HG02870 (cell line): ENCODE measurements around the gene PRKCE.
"Not testable (repeated sequence)": the region's sequence is repeated elsewhere in the genome, so short reads cannot be mapped to it uniquely, and the experiment has no call there.

Experiments
- ATAC-seq: cut with Tn5 transposase; IDR thresholded peaks from one replicate; pipeline ENCODE4 v1.9.1; 2021; ENCODE audit warnings: mild to moderate bottlenecking, moderate library complexity; ENCODE audit not compliant: unreplicated experiment

The PRKCE gene

GRCh38 chr2:46196871-46197462 is 545.5 kb downstream of the PRKCE start:
- no peak for ATAC-seq

- ATAC-seq = no peak
These were observed 546.2 kb downstream of the PRKCE start for GRCh38 chr2:46197672-46198071.

- no peak for ATAC-seq
These were observed 546.8 kb downstream of the PRKCE start for GRCh38 chr2:46198164-46198883.

- ATAC-seq = no peak
These were observed 547.5 kb downstream of the PRKCE start for GRCh38 chr2:46198966-46199365.

GRCh38 chr2:46200100-46200690 is 548.7 kb downstream of the PRKCE start:
- ATAC-seq = no peak

GRCh38 chr2:46200861-46201605 is 549.6 kb downstream of the PRKCE start:
- no peak for ATAC-seq

- no peak for ATAC-seq
These were observed 551.0 kb downstream of the PRKCE start for GRCh38 chr2:46202453-46202852.

- ATAC-seq = no peak
These were observed 551.5 kb downstream of the PRKCE start for GRCh38 chr2:46202987-46203386.

GRCh38 chr2:46203636-46204035 is 552.2 kb downstream of the PRKCE start:
- not testable (repeated sequence) for ATAC-seq

- no peak for ATAC-seq
These were observed 556.1 kb downstream of the PRKCE start for GRCh38 chr2:46207591-46207990.

GRCh38 chr2:46208766-46209165 is 557.3 kb downstream of the PRKCE start:
- ATAC-seq = no peak

GRCh38 chr2:46210063-46210462 is 558.6 kb downstream of the PRKCE start:
- no peak for ATAC-seq

- no peak for ATAC-seq
These were observed 560.0 kb downstream of the PRKCE start for GRCh38 chr2:46211461-46211860.

GRCh38 chr2:46213906-46214305 is 562.4 kb downstream of the PRKCE start:
- no peak for ATAC-seq

GRCh38 chr2:46216213-46216612 is 564.7 kb downstream of the PRKCE start:
- no peak for ATAC-seq

GRCh38 chr2:46223514-46223913 is 572.0 kb downstream of the PRKCE start:
- ATAC-seq = not testable (repeated sequence)

- no peak for ATAC-seq
These were observed 573.7 kb downstream of the PRKCE start for GRCh38 chr2:46225150-46225625.

GRCh38 chr2:46225730-46226129 is 574.3 kb downstream of the PRKCE start:
- no peak for ATAC-seq

GRCh38 chr2:46226620-46227019 is 575.1 kb downstream of the PRKCE start:
- no peak for ATAC-seq

GRCh38 chr2:46227022-46227421 is 575.5 kb downstream of the PRKCE start:
- no peak for ATAC-seq

GRCh38 chr2:46227674-46228289 is 576.3 kb downstream of the PRKCE start:
- no peak for ATAC-seq
